T-helper 1 cell treated with Interleukin-12 subunit alpha and Interleukin-12 subunit beta and Interleukin-4 antibody, amounts not matched to agents 30 ng/mL and 1 ng/mL, for 36 hours (primary cell): ENCODE data around the gene KITLG. TPM values are rescaled to one million over a fixed set of nuclear protein-coding genes. Genes with fewer than 3 reads are reported as not detected.
"Not testable (repeated sequence)": the region's sequence is repeated elsewhere in the genome, so short reads cannot be mapped to it uniquely, and the experiment has no call there.

Experiments
- intact Hi-C: fragments of 100-400 bp; cut with micrococcal nuclease; formaldehyde crosslinking; loops from one replicate; pipeline ENCODE4 v1.15.1; 2024
- total RNA-seq: library from RNA; stranded (reverse); gene quantifications from 2 replicates; pipeline ENCODE4 v1.2.3, GENCODE V29; 2022

The KITLG gene
- total RNA-seq, 1 donor from 2014 or later, result not detected

DNA sequence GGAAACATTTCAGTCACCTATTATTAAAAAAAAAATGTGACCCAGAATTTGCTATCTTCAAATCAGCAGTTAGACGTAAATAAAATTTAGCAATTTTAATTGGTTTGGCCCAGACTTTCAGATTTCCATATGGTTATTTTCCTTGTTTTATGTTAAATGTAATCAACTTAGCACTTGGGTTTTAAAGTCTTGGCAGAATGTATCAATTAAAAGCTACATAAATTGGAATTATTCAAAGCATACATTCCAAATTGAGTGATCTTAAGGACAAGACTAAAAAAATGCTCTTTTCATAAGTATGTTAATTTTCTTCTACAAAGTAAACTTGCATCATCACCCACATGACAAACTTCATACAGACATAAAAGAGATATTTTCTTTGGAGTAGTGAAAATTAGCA, 3.4 kb downstream of the KITLG start:
- intact Hi-C loops, result no loop called here

DNA sequence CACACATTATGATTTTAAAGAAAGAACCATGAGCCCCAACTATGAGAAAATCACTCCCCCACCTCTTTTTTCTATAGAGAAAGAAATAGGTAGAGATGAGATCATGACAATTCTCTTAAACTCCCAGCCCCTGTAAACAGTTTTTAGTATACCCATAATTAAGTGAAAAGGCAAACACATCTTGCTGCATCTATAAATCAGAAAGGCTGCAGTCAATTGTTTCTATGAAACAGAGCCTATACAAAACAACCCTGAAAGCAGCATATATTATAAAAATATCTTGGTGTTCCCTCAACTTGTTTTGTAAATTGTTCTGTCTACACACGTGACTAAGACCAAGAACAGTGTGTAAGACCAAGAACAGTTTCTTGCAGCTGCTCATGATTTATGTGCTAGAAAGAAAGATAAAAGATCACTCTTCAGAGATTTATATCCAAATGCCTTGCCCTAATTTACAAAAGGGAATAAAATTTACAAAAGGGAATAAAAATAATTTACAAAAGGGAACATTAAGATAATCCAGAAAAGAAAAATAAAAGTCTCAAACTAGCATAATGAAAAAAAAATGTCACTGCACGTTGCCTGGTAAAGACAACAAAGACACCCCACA, 4.8 kb downstream of the KITLG start:
- intact Hi-C loops, result no loop called here

DNA sequence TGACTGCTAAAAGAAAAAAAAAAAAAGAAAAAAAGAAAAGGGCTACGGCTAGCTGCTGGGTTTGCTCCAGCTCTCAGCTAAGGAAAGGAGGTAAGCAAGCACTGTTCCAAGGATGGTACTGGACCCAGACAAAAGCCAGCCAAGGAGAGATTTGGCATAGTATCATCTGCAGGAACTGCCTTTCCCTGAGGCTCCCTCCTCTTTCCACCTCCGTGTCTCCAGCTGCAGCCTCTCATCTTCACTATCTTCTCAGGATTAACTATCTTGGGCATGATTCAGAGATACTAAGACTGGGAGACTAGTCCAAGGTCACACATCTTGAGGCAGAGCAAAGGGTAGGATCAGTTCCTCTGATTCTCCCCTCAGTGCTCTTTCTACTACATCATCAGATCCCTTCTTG, 6.0 kb downstream of the KITLG start:
- intact Hi-C loops, result no loop called here

DNA sequence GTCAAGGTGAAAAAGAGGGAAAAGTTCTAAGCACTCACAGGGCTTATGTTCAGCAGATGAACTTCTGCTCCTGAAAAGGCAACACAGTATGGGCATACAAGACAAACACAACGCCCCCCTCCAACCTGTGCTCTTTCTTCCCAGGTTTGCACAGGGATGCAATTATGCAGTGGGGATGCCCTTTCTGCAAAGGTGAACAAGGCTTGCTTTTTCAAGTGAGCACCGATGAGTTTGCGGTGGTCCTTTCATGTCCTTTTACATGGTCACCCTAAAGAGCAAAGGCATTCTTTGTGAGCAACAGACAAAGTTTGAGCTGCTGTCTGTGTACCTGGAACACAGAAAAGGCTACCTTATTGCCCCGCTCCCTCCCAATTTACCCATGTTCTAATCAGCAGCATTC, 6.7 kb downstream of the KITLG start:
- intact Hi-C loops, result no loop called here

DNA sequence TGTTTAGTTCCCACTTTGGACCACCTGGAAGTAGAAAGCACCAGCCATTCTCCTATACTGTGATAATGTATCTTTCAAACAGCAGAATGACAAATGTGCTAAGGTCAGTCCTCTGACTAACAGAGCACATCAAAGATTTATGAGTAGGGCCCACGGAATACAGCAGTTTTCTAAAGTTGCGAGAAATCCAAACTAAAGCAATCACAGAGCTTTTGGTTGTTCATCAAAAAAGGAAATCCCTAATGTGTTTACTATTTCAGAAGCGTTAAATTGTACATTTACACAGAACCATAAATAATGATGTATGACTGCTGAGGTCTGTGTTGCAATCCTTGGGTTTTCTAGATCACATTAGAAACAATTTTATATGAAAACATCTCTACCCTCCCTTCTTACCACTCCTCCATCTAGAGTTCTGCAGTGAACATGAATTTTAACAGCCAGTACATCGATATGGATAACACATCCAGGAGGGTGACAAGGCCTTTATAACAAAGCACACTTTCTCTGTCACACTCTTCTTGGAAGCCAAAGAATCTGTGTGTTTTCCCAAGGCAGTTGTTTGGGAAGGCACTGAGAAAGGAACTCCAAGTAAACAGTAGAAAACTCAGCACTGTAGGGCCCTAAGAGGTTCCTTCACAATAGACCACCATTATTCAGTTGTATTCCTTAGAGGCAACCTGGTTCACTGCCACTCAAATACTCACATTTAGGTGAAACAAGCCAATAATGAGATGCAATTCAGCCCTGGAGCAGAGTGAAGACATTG, 7.3 kb downstream of the KITLG start:
- intact Hi-C loops, result no loop called here

DNA sequence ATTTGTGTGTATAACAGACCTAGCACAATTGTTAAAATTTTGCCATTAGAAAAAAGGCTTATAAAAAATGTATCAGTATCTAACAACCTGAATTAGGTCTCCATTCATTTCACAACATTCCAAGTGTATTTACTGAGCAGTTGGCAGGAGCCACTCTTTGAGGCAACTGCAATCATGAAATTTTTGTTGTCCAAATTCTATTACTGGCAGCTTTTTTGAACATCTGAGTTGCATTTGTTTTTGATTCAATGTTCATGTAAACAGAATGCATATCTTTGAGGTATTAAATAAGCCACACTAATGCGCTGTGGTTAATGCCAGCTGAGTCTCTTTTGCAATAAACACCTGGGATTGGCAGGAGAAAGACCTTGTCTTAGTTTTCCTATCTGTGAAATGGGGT, 8.7 kb downstream of the KITLG start:
- intact Hi-C loops, result no loop called here

DNA sequence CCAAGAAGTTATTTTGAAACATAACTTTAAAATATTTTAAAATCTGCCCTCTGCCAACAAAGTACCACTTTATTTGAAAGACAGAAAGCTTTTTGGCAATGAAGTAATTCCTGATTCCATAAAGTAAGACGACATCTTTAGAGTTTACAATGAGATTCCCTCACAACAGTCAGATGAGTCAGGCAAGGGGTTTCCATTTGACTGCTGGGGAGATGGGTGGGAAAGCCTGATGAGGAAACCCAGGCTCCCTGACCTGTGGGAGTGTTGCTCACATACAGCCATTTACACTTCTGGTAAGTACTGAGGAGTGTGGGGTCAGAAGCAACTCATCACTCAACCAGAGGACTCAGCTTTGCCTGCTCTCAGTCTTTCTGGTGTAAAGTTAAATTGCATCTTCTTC, 10.2 kb downstream of the KITLG start:
- intact Hi-C loops, result no loop called here

DNA sequence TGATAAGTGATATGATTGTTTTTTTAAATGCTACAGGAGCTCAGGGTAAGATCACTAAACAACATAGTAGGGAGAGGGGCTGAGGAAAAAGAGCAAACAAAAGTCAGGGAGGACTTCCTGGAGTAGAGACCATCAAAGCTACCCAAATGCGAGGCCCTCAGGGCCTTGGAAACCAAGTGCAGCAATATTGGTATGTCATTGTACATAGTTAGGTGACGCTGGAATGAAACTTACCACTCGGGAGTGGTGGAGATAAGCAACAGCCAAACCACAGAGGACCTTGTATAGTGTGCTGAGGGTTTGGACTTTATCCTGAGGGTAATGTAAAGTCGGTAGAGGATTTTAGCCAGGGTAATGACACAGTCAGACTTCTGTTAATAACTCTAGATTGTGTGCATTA, 13.8 kb downstream of the KITLG start:
- intact Hi-C loops, result no loop called here

DNA sequence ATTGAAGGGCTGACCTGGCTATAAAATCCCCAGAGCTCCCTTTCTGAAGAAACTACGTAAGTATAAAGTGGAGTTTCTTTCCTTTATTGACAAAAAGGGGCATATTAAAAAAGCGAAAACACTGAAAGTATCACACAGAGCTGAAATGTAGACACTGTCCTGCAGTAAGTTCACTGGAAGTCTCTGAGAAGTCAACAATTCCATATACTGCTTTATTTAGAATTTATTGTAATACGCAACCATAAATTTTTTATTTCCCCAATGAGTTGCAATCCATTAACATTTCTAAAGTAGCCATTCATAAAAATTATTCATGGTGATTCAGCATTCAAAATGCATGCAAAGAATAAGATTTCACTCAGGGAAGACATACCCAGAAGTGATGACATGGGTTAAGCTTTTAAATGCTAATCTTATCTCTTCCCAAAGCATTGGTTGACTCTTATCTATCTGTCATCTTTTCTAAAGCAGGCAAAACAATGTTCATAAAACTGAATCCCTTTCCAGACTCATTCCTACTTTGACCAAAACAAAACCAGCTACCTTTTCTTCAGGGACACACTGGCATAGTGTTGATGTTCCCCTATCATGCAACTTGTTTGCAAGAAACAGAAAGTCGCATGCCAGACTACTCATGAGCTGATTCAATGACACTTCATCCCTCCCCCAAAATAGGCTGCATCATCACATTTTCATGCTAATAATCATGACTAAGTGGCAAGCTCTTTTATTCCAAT, 17.3 kb downstream of the KITLG start:
- intact Hi-C loops, result no loop called here

DNA sequence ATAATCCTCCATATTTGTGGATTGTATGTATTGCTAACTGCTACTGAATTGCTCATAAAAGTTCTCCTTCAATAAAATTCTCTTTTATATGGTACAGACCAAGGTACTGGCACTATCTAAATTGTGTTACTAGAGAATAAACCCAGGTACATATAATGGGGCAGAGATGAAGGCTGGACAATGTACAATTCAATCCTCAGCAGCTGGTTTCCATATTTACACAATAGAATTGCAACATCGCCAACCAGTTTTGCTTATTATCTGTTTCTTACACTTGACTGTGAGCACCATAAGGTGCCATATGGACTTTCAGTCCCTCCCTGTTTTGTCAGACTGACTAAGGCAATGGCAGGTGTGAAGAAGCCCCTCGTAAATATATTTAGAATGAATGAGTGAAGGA, 18.1 kb downstream of the KITLG start:
- intact Hi-C loops, result no loop called here

DNA sequence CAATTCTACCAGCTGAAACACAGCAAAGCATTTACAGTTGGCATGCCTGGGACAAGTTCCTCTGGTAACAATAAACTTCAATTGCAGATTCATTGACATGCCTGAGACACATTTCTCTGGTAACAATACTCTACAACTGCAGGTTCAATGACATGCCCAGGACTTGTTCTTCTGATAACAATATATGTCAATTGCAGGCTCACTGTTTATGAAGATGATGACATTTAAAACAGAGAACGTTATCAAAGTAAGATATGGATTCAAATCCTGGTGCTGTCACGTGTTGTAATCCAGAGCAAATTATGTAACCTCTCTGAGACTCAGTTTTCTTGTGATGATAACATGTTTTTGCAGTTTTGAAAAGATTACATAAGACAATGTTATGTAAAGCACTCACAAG, 20.5 kb downstream of the KITLG start:
- intact Hi-C loops, result no loop called here

DNA sequence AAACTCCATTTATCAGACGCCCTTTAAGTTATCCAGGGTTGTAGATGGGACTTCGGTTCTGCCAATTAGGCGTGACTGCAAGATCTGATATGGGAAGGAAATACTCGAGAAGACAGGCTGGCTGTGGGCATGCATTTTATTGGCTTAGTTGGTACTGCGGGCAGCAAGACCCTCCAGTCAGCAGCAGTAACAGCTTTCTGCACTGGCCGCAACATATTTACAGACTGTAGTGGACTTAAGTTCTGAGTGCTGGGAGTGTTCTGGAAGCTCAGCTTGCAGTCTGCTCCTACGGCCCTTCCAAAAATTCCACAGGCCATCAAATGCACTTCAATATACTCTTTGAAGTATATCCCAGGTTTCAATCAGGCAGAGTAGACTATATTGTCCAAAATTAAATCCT, 21.1 kb downstream of the KITLG start:
- intact Hi-C loops, result no loop called here

DNA sequence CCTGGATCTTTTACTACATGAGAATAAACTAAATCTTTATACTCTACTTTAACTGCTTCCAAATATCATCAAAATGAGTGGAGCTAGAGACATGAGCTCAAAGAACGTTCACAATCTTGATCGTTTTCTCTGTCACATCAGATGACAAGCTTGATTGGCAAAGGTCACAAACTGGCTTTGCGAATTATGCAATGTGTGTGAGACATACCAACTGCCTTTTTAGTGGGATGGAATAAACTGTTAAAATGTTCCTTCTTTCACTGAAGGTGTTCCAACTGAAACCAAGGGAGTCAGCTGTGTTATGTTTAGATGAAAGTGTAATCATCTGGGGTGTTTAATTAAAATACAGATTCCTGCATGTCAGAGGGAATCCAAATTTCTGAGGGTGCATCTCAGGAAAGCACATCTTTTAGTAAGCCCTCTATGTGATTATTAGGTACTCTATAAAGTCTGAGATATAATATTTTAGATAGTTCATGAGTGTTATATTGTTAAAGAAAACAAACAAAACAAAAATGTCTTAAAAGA, 21.9 kb downstream of the KITLG start:
- intact Hi-C loops, result no loop called here

DNA sequence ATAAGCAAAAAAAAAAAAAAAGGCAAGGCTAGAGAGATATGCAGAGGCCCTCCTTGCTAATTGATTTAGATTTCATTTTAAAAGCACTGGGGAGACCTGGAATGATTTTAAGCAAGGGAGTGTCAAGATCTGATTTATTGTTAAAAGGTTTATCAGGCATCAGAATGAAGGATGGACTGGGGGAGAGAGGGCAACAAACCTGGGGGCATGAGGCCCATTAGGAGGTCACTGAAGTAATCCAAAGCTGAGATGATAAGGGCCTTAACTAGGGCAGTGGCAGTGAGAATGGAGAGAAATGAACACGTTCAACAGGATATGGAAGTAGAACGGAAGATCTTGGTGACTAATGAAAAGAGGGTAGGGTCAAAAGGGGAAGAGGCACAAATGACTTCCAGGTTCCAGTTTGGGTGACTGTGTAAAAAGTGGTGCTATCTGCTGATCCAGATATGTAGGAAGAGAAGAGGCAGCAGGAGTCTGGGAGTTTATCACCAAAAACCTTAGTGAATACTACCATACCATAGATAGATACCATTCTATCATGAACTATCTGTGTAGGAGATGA, 24.0 kb downstream of the KITLG start:
- intact Hi-C loops, result no loop called here

DNA sequence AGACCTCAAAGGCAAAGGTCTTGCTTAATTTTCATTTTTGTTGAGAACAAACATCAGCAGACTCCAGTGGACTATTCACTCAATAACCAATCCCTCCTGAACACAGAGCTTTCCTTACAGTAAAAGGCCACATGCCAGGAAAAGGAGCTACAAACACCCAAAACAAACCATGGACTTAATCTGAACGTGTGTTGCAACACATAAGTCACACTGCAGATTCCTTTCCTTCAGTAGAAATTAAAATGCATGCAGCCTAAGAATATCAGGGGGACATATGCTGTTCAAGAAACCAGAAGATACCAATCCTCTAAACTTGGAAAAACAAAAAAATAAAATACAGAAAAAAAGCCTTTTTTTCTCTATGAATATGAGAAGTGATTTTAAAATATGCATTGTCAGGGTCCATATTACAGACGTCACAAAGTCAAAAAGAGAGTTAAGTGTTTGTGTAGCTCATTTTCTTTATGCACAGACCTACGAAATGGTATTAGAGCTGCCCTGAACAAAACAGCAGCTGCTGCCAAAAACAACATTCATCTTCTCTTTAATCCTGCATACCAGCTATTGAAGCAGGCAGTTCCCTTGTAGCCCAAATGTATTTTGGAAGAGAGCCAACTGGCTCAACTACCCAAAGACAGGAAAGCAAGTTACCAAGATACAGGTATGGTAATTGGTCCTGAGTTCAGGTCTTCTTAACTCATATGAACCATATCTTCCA, 26.2 kb downstream of the KITLG start:
- intact Hi-C loops, result no loop called here

DNA sequence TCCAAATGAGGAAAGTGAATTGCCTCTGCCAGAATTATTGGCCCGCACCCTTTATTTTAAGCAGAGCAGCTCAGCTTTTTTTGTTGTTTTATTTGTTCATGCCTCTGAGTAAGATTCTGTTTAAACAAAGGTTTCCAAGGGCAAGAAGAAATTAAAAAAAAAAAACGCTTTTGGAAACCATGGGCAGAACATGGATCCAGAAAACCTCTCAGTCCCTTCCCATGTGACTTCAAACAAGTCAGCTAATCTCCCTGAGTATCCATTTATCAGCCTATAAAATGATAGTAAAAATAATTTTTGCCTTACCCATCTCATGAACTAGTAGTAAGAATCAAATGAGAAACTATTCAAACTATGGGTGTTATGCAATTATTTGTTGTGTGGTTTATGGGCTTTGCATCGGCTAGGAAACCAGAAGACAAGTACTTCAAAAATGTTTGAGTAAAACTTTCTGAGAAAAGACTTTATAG, 27.6 kb downstream of the KITLG start:
- intact Hi-C loops, result no loop called here

DNA sequence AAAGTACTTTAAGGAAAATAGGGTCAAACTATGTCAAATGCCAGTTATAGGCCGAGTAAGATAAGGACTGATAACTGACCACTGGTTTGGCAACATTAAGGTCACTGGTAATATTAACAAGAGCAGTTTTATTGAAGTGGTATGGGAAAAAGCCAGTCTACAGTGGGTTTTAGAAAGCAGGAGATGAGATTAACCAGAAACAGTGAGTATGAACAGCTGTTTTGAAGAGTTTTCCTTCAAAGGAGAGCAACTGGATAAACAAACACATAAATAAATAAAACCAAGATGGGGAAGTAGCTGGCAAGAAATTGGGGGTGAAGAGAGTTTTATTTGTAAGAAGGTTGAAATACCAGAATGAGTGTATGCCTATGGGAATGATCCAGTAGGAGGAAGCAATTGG, 30.3 kb downstream of the KITLG start:
- intact Hi-C loops, result no loop called here

DNA sequence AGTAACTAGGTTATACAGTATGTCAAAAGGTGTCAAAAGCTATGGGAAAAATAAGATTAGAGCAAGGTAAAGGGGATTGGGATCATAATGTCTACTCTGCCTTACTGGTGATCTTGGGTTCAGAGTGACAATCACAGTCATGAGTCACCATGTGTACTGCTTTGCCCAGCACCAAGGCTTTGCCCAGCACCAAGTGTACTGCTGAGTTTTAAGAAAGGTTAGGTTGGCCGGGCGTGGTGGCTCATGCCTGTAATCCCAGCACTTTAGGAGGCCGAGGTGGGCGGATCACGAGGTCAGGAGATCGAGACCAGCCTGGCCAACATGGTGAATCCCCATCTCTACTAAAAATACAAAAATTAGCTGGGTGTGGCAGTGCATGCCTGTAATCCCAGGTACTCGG, 32.3 kb downstream of the KITLG start:
- intact Hi-C loops, result not testable (repeated sequence)

DNA sequence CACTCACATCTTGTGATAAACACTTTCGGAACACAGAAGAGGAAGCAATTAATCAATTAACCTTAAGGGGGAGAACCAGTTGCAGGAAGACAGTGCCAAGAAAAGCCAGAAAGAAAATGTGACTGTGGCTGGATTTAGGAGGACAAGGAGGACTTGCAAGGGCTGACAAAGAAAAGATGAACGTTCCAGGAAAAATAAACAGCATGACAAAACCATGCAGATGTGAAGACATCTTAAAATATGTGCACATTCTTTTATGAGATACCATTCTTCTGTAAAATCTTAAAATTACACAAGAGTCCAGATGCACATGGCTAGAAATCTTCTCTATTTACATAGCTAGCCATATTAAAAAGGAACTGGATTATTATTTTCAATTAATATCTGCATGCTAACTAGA, 33.4 kb downstream of the KITLG start:
- intact Hi-C loops, result no loop called here

DNA sequence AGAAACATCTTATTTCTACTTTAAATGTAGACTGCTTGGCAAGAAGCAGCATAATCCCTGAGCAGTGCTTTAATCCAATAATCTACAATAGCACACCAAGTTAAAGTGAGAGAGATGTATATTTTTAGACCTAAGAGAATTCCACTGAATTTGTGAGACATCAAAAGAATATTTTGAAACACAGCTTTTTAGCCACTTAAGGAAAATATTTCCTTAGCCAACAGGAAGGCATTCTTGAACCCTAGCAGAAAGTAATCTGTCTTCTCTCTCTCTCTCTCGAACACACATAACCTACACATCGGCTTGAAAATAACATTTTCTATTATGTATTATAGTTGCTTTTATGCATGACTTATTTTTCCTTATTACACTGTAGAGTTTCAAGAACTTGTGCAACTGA, 34.0 kb downstream of the KITLG start:
- intact Hi-C loops, result no loop called here
